Measurements from ENCODE around the gene SULT1E1.
"Not testable (repeated sequence)": the region's sequence is repeated elsewhere in the genome, so short reads cannot be mapped to it uniquely, and the experiment has no call there.

SULT1E1 gene

DNA sequence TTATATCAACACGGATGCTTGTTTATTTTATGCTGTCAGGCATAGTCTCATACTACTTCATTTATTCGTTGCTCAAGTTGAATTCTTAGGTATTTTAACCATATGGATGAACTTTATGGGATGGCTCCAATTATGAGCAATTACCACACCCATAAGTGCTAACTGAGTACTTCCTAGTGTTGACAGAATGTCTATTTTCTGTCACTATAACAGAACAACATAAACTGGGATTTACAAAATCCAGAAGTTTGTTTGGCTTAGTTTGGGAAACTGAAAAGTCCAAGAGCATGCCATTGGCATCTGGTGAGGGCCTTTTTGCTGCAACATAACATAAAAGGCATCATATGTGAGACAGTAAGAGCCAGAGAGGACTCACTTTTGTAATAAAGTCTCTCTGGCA, 21.0 kb downstream of the SULT1E1 start:
- DNase-seq, result no peak

DNA sequence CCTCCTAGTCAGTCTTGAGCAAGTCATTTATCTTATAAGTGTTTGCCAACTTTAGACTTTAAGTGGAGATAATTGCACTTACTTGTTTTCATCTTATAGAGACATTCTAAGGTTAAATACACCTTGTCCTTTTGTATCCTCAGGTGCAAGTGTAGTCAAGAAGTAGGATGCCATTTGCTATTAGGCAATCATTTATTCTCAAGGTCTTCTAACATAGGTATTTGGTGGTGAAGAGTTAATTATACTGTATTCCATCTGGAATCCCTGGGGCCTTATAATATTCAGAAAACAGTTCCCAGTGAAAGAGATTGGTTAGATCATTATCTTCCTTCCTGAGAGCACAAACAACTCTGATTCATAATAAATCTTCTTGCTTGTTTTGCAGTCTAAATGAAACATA, 23.7 kb downstream of the SULT1E1 start:
- DNase-seq, result no peak

DNA sequence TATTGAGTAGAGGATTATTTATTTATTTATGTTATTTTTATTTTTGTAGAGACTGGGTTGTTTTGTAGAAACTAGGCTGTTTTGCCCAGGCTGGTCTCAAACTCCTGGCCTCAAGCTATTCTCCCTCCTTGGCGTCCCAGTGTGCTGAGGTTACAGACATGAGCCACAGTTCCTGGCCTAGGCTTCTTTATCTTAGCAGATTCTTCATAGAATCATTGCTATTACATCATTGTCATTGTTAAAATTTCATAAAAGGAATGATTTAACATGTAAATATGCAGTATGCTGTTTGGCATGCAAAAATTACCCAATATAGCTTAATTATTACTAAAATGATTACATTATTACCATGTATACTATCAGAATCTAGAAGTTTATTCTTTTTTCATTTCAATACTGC, 24.2 kb downstream of the SULT1E1 start:
- no peak for DNase-seq

DNA sequence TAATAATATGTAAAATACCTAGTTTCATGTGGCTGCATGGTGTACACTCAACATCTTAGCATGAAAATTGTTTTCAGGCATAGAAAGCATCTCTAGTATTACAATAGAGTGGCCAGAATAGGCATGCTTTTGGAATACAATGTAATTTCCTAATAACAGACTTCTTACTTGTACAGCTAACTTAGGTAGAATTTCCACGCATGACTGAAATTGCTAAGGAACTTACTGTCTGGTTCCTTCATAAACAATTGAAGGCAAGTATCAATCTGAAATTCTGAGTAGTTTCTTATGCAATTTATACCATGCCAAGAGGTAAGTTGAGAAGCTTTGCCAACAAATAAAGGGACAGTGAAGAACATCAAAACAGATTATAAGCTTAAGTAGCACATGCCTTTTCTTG, 26.7 kb downstream of the SULT1E1 start:
- DNase-seq, result no peak

DNA sequence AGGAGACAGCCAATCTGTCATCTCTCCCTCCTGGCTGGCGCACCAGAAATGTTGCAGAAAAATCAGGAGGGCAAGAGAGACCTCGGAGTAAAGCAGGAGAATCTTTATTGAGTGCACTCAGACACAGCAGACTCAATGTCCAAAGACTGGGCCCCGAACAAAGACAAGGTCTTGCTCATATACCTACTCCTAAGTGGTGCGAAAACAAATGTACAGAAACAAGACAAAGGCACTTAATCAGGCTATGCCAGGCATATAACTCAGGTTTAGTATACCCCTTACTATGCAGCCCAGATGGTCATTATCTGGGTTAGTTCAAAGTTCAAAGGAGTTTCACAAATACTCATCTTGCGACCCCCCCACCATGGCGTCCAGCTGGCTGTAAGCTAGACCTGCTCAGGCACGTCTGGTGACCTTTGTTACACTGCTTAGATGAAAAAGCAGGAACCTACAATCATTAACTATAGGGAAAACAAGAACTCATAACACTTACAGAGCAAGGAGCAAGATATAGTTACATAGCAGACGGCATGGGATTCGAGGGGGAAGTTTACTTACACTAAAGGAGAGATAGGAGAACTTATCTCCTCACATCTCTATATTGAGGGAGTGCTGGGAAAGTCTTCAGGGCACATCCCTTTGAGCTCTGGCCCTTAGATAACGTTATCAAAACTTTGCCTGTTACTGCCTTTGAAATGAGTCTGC, 27.5 kb downstream of the SULT1E1 start:
- no peak for DNase-seq

DNA sequence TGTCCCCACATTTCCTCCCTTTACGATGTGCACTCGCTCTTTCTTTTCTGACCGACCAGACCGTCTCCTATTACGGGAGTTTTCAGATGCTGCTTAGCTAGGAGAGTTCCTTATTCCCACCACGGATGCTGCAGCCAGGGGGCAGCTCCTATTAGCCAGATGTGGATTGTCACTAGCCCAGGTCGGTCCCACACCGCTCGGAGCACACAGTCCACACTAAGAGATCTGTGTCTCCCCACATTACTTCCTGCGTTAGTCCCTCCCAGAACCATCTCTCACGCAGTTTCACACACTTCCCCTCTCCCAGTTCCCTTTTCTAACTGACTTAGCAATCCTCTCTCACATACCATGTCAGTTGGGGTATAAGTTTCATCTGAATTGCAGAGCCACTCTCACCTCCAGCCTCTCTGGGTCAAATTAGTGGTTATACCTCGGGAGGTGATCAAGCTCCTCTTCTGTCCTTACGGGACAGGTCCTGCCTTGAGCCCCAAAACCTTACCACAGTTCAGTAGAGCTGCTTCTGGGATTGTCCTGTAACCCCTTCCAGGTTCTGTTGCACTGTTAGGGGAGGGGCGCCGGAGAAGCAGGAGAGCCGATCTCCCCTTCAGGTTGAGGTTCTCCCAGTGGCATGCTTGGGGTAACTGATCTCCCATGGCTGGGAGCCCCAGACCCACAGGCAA, 28.2 kb downstream of the SULT1E1 start:
- DNase-seq, result no peak

DNA sequence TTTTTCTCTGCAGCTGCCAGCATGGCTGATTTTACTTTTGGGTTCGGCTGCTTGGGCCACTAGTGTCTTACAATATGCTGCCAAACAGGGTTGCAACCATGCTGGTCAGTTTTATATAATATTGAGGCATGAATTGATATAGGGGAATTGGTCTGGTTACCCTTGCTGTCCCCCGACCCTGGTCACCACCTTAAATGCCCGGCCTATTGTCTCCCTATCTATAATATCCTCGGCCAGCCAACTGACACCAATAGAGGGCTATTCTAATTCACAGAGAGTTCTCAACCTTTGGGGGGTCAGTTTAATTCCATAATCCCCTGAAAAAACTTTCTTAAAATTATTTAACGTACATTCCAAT, 28.7 kb downstream of the SULT1E1 start:
- no peak for DNase-seq

DNA sequence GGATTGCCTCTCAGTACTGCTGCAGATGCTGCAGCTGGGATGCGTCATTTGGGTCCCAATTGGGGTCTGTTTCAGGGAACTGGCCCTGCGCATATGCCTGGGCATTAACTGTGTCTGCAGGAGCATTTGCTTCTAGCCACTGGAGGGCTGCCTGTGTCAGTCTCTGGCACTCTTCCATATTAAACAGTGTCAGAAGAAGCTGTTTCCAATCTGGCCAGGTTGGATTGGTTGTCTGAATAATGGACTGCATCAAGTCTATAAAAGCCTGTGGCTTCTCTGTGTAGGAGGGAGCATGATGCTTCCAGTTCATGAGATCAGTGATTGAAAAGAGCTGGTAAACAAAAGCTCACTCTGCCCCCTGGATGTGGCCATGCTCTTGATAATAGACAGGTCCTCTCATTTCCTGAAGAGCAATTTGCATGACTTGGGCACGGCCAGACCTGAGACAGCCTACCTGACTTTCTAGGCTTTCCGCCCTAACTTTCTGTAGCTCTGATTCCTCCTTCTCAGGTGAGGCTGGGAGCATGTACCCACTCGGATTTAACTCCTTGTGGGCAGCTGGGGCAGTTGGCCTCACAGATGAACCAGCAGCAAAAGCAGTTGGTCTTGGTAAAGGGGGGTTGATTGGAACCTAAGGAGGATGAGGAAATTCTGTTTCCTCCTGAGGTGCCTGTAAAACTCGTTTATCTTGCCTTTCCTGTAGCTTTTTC, 29.2 kb downstream of the SULT1E1 start:
- no peak for DNase-seq

DNA sequence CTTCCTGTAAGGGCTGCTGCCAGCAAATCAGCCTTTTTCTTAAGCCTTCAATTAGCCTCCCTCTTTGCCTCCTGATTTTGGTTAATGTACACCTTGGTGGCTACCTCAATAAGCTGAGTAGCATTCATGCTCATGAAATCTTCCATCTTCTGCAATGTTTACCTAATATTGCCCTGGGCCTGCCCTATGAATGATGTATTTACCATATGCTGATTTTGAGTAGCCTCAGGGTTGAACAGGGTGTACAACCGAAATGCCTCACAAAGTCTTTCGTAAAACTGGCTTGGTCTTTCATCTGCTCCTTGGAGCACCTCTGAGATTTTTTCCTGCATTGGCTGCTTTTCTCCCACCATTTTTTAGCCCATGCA, 29.8 kb downstream of the SULT1E1 start:
- no peak for DNase-seq

DNA sequence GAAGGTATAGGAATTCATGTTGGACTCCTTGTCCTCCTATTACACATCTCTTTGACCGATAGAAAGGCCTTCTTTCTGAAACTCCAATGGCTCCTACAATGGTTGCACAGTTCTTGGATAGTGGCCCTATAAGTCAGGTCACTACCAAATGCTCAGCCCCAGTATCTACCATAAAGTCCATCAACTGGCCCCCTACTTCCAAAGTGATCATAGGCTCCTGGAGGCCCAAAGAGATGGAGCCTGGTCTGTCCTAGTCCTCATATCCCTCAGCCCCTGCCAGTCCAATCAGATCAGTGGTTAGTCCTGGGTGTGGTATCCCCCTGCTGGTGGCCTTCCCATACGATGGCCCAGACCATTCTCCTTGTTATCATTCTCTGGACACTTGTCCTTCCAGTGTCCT, 30.3 kb downstream of the SULT1E1 start:
- DNase-seq, result no peak

DNA sequence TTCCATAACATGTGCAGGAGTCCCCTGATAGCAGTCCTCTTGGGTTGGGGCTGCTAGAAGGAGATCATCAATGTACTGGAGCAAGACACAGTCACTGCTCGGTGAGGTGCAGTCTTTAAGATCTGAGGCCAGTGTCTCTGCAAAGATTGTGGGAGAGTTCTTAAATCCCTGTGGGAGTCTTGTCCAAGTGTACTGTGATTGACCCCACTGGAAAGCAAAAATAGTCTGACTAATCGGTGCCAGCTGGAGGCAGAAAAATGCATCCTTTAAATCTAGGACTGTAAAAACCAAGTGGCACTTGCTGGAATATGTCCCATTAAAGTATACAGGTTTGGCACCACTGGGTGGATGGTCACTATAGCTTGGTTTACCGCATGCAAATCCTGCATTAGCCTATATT, 31.1 kb downstream of the SULT1E1 start:
- no peak for DNase-seq

DNA sequence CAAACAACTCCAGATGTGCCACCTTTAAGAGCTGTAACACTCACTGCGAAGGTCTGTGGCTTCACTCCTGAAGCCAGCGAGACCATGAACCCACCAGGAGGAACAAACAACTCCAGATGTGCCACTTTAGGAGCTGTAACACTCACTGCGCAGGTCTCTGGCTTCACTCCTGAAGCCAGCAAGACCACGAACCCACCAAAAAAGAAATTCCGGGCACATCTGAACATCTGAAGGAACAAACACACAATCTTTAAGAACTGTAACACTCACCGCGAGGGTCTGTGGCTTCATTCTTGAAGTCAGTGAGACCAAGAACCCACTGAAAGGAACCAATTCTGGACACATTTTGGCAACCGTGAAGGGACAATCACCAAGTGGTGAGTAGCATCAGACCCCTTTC, 34.9 kb downstream of the SULT1E1 start:
- not testable (repeated sequence) for DNase-seq

DNA sequence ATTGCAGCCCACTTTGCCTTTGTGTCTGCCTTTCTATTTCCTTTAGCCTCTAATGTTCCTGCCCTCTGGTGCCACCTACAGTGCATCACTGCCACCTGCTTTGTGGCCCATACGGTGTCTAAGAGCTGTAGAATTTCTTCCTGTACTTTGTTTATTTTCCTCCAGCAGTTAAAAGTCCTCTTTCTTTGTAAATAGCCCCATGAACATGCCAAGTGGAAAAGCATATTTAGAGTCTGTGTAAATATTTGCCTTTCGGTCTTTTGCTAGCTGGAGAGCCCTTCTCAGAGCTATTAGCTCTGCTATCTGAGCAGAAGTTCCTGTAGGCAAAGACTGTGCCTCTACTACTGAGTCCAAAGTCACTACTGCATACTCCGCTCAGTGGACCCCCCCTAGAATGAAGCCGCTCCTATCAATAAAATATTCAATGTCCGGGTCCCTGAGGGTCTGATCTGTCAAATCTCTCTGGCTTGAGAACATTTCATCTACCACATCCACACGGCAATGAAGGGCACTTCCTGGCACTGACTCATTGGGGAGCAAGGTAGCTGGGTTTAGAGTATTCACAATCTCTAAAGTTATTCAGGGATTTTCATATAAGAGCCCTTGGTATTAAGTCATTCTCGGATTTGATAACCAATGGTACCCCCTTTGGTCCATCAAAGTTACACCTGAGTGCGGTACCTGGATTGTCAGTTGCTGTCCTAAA, 36.3 kb downstream of the SULT1E1 start:
- DNase-seq, result no peak

DNA sequence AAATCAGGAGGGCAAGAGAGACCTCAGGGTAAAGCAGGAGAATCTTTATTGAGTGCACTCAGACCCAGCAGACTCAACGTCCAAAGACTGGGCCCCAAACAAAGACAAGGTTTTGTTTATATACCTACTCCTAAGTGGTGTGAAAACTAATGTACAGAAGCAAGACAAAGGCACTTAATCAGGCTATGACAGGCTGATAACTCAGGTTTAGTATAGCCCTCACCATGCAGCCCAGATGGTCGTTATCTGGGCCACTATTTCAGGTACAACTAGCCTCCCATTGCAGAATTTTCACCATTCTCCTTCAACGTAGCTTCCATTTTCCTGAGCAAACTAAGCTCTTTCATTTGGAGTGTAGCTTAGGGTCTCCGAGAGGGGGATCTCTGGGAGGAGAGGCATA, 36.9 kb downstream of the SULT1E1 start:
- no peak for DNase-seq

DNA sequence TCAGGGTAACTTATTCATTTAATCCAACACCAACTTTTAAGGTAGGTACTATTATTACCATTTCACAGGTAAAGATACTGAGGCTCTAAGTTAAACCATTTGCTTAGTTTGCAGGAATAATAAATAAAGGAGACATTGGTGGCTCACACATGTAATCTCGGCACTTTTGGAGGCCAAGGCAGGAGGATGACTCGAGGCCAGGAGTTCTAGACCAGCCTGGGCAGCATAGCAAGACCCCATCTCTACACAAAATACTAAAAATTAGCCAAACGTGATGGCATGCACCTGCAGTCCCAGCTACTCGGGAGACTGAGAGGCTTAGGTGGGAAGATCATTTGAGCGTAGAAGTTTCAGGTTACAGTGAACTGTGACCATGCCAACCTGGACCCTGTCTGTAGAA, 37.7 kb downstream of the SULT1E1 start:
- no peak for DNase-seq

DNA sequence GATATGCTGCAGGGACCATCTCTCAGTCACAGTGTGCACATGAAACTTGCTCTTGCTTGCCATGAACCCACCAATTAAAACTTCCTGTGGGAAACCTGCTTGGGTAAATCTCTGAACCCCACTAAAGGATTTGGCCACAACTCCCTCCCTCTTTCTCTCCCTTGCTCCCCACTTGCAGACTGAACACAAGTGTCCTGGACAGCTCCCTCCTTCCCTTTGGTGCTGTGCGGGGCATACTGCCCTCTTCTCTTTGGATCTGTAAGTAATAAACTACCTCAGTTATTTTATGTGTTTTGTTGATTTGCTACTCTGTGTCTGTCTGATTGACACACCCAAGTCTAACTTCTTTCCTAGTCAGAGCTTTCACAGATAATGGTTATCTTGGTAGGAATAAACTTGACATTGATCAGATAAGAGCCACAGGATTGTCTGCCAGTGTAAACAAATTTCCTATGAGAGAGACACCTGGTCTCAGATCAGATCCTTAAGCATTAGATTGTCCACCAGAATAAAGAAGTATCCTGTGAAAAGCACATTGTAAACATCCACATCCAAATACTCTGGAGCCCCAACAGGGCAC, 41.8 kb downstream of the SULT1E1 start:
- DNase-seq, result no peak

DNA sequence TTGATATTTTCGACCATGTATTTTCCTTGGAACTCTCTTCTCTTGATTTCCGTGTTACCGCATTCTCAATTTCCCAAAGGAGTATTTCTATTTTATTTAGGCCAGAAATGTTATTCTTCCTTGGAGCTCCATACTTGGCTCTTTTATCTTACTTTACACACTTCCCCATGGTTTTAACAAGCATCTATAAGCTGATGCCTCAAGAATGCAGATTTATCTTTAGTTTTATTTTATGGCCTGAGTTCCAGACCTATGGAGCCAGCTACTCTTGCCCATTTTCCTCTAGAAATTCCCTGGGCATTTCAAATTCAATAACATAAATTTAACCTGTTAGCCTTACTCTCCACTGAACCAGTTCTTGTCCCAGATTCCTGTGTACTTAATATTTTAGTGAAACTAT, 43.7 kb downstream of the SULT1E1 start:
- no peak for DNase-seq

DNA sequence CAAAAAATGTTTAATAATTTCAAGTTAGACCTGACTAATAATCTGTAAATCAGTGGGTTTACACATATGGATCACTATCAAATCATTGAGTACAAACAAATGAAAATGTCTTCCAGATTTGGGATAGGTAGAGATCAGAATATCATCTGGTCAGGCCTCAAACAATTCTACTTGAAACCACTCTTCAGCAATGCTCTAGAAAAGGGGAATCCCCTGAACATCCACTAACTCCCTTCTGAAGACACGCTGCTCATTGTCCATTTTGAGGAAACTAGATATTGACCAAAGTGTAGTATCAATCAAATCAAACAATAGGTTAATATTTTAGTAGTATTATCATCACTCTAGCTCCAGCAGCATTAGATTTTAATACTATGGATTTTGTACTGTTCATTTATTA, 46.3 kb downstream of the SULT1E1 start:
- DNase-seq, result no peak

DNA sequence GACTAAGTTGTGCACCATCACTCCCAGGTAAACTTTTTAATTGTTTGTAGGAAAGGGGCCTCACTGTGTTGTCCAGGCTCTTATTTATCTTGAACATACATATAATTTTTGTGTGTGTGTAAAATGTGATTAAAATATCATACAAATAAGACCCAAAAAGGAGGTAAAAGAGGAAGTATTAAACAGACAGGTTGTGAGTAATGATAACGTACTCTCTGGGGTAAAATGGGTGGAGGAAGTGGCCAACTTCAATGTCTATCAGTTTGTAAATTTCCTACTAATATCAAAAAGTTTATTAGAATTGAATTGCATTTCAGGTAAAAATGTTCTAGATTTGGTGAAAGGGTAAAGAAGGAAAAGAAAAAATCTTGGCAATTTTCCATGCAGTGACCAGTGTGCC, 48.8 kb downstream of the SULT1E1 start:
- DNase-seq, result no peak

DNA sequence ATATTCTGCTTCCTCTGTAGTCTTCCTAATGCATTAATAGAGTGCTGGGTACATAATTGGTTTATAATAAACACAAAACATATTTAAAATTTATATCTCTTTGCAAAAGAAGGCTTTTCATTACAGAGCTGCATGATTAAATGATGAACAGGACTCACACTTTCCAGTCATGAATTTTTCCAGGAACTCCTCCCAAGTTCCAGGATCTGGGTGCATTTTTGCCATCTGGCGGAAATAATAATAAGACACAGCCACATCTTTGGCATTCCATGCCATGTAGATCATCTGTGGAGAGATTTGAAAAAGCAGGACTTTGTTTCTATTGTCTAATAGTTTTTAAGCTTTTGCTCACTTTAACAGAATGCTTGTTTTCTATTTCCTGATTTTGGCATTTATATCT, 59.3 kb downstream of the SULT1E1 start:
- no peak for DNase-seq

DNA sequence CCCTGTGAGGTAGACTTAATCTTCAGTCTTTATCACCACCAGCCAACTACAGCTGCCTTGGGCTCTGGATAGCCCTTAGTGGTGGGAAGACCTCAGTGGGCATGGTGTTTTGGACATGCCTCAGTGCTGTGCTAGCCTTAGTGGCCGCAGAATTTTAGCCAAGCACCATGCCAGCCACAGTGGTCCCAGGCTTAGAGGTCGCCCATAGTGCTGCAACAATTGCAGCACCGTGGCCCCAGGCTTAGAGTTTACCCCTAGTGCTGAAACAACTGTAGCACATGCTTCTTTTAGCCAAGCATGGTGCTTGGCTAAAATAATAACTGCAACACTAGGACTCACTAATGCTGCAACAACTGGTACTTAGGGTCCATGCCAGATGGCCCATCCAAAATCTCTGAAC, 60.6 kb downstream of the SULT1E1 start:
- DNase-seq, result no peak

DNA sequence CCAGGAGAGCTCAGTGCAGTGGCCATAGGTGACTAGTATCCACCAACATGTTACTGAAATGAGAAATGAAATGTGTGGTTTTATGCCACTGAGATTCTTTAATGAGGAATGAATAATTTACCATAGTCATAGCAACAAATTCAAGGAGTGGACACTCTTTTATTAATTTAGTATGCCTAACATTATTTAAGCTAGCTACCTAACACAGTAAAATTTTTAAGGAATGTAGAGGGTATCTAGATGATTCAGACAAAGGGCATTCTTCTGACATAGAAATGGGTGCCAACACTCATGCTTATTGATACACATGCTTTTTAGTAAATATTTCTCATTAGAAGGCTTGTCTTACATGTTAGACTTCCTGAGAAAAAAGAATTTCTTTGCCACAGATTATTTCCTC, 66.2 kb downstream of the SULT1E1 start:
- DNase-seq, result no peak
